NB4 (cell line): Measurements from ENCODE around the gene GTF2H4.
"Not testable (repeated sequence)": the region's sequence is repeated elsewhere in the genome, so short reads cannot be mapped to it uniquely, and the experiment has no call there.

Experiments
- MYC ChIP-seq: IDR thresholded peaks from 2 replicates; pipeline ENCODE4 v1.6.1; 2011; ENCODE audit warnings: low read depth, low read length
- POLR2A ChIP-seq: IDR thresholded peaks from 2 replicates; pipeline ENCODE4 v1.6.1; 2011; ENCODE audit warnings: mild to moderate bottlenecking; ENCODE audit not compliant: insufficient read length; ENCODE audit errors: extremely low read depth
- TF ChIP-seq, protein P1 (sequence below): IDR thresholded peaks from one replicate; pipeline ENCODE4 v1.5.1; 2012; ENCODE audit warnings: low read depth, low read length
- TF ChIP-seq, protein P2 (sequence below): IDR thresholded peaks from 2 replicates; pipeline ENCODE4 v1.6.1; 2011; ENCODE audit warnings: low read depth, low read length

DNA sequence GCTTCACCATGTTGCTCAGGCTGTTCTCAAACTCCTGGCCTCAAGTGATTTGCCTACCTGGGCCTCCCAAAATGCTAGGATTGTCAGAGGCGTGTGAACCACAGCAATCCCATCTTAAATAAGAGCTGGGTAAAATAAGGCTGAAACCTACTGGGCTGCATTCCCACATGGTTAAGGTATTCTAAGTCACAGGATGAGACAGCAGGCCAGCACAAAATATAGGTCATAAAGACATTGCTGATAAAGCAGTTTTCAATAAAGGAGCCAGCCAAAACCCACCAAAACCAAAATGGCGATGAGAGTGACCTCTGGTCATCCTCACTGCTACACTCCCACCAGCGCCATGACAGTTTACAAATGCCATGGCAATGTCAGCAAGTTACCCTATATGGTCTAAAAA is 34.2 kb upstream of the GTF2H4 start:
- TF ChIP-seq, protein P1, sequence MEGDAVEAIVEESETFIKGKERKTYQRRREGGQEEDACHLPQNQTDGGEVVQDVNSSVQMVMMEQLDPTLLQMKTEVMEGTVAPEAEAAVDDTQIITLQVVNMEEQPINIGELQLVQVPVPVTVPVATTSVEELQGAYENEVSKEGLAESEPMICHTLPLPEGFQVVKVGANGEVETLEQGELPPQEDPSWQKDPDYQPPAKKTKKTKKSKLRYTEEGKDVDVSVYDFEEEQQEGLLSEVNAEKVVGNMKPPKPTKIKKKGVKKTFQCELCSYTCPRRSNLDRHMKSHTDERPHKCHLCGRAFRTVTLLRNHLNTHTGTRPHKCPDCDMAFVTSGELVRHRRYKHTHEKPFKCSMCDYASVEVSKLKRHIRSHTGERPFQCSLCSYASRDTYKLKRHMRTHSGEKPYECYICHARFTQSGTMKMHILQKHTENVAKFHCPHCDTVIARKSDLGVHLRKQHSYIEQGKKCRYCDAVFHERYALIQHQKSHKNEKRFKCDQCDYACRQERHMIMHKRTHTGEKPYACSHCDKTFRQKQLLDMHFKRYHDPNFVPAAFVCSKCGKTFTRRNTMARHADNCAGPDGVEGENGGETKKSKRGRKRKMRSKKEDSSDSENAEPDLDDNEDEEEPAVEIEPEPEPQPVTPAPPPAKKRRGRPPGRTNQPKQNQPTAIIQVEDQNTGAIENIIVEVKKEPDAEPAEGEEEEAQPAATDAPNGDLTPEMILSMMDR, result not testable (repeated sequence)
- TF ChIP-seq MYC, POLR2A: not testable (repeated sequence)
- TF ChIP-seq, protein P2, sequence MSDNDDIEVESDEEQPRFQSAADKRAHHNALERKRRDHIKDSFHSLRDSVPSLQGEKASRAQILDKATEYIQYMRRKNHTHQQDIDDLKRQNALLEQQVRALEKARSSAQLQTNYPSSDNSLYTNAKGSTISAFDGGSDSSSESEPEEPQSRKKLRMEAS, result not testable (repeated sequence)
